ENCODE measurements around the gene NR4A1.

DNA sequence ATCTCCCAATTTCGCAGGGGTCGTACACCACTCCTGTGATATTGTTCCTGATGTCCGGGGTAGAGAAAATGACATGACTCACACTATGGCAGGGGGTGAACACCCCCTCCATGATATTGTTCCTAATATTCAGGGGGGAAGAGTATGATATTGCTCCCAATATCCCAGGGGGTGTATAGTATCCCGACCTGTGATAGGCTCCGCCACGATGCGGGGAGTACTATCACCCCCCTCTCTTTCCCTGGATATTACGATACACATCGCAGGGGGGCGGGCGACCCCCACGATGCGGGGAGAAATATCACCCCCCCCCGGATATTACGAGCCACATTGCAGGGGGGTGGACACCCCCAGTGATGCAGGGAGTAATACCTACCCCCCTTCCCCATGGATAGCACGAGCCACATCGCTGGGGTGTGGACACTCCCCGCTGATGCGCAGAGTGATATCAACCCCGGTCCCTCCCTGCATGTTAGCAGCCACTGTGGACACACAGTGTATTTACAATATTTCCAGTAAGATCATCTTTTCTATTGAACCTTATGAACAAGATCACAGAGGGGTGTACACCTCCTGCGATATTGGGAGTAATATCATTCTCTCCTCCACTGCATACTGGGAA lies 45.9 kb downstream of the NR4A1 start:
- TF ChIP-seq YY1 (IDR thresholded peaks at IDR 0.05; ENCODE audit: low read depth) (no peak), TCF12 (IDR thresholded peaks at IDR 0.05; ENCODE audit: low read depth) (no peak), TEAD4 (IDR thresholded peaks at IDR 0.05) (no peak), CEBPB (IDR thresholded peaks at IDR 0.05) (no peak), MAX (IDR thresholded peaks at IDR 0.05) (no peak), NFIC (IDR thresholded peaks at IDR 0.05) (no peak), EGR1 (IDR thresholded peaks at IDR 0.05) (no peak)
- TF ChIP-seq, protein P1, sequence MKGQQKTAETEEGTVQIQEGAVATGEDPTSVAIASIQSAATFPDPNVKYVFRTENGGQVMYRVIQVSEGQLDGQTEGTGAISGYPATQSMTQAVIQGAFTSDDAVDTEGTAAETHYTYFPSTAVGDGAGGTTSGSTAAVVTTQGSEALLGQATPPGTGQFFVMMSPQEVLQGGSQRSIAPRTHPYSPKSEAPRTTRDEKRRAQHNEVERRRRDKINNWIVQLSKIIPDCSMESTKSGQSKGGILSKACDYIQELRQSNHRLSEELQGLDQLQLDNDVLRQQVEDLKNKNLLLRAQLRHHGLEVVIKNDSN (IDR thresholded peaks at IDR 0.05) = no peak
- TF ChIP-seq, protein P2, sequence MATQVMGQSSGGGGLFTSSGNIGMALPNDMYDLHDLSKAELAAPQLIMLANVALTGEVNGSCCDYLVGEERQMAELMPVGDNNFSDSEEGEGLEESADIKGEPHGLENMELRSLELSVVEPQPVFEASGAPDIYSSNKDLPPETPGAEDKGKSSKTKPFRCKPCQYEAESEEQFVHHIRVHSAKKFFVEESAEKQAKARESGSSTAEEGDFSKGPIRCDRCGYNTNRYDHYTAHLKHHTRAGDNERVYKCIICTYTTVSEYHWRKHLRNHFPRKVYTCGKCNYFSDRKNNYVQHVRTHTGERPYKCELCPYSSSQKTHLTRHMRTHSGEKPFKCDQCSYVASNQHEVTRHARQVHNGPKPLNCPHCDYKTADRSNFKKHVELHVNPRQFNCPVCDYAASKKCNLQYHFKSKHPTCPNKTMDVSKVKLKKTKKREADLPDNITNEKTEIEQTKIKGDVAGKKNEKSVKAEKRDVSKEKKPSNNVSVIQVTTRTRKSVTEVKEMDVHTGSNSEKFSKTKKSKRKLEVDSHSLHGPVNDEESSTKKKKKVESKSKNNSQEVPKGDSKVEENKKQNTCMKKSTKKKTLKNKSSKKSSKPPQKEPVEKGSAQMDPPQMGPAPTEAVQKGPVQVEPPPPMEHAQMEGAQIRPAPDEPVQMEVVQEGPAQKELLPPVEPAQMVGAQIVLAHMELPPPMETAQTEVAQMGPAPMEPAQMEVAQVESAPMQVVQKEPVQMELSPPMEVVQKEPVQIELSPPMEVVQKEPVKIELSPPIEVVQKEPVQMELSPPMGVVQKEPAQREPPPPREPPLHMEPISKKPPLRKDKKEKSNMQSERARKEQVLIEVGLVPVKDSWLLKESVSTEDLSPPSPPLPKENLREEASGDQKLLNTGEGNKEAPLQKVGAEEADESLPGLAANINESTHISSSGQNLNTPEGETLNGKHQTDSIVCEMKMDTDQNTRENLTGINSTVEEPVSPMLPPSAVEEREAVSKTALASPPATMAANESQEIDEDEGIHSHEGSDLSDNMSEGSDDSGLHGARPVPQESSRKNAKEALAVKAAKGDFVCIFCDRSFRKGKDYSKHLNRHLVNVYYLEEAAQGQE (IDR thresholded peaks at IDR 0.05; ENCODE audit: low read depth) = no peak
